Activated CD8-positive, alpha-beta memory T cell treated with anti-CD3 and anti-CD28 coated beads for 48 hours (primary cell): ENCODE results near the gene DCAF7.
A peak's percentile ranks its signal among the peaks of the same experiment; 100 is the strongest.

Experiments
- DNase-seq, 3 experiments: peaks; one replicate each; pipeline ENCODE4 v3.0.0-alpha.2; 2020; ENCODE audit warnings: low read depth in 2 of 3, low spot score in 2 of 3

Gene DCAF7

DNA sequence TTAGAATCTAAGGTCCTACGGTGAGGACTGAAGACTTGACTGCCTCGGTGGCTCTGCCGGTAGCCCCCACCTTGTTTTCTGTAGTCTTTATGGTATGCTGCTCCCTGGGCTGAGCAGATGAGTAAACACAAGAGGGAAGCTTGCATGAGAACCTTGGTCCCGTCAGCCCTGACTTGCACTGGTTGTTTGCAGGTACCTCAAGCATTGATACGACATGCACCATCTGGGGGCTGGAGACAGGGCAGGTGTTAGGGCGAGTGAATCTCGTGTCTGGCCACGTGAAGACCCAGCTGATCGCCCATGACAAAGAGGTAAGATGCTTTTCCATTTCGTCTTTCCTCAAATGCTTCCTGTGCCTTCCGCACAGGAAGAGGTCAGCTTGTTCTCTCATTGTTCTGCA, 29.4 kb downstream of the DCAF7 start:
- DNase-seq: no peak

DNA sequence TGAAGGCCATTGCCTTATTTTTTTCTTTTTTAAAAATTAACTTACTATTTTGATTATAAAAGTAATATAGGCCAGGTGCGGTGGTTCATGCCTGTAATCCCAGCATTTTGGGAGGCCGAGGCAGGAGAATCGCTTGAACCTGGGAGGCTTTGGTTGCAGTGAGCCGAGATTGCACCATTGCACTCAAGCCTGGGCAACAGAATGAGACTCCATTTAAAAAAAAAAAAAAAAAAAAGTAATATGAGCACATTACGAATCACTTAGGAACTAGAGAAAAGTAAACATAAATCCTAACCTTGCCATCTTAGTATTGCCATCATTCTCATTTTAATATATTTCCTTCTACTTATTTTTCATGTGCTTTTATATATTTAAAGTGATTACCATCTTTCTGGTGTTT, 37.5 kb downstream of the DCAF7 start:
- DNase-seq: no peak

DNA sequence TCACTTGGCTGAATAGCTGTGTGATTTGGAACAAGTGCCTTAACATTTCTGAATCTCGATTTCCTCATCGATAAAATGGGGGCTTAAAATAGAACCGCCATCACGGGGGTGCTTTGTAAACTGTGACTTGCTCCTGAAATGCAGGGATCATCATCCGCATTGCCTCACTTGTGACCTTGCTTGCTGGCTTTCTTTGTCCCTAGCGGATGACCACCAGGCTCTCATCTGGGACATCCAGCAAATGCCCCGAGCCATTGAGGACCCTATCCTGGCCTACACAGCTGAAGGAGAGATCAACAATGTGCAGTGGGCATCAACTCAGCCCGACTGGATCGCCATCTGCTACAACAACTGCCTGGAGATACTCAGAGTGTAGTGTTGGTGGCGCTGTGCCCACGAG, 38.5 kb downstream of the DCAF7 start:
- no peak for DNase-seq

DNA sequence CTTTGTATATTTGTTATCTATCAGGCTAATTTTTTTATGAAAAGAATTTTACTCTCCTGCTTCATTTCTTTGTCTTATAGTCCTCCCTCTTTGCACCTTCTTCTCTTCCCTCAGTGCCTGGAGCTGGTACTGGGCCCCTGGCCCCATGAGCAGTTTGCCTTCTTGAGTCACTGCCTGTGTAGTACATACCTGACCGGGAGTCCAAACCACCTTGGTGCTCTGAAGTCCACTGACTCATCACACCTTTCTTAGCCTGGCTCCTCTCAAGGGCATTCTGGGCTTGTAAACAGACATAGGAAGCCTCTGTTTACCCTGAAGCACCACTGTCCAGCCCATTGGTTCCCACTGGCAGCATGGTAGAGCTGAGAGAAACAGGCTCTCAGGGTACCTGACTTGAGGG, 39.4 kb downstream of the DCAF7 start:
- DNase-seq: no peak

DNA sequence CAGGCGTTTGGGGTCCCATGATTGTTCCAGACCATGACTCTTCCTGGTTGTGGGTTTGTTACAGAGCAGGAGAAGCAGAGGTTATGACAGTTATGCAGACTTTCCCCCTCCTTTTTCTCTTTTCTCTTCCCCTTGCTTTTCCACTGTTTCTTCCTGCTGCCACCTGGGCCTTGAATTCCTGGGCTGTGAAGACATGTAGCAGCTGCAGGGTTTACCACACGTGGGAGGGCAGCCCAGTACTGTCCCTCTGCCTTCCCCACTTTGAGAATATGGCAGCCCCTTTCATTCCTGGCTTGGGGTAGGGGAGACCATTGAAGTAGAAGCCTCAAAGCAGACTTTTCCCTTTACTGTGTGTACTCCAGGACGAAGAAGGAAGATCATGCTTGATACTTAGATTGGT, 42.5 kb downstream of the DCAF7 start:
- DNase-seq: no peak

DNA sequence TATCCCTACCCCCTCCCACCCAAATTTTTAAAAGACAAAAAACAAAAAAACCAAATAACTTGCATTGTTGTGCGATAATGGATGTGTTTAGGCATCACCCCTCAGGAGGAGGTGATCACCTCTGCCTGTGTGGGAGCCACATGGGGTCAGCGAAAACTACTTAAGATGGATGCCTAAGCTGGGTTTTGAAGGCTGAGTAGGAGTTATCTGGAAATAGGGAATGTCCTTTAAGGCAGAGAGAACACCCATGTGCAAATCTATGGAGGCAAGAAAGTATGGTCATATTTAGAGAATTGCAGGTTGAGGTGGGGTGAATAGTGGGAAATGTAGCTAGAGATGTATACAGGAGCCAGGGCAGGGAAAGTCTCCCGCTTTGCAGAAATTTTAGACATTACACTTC, 44.9 kb downstream of the DCAF7 start:
- no peak for DNase-seq

DNA sequence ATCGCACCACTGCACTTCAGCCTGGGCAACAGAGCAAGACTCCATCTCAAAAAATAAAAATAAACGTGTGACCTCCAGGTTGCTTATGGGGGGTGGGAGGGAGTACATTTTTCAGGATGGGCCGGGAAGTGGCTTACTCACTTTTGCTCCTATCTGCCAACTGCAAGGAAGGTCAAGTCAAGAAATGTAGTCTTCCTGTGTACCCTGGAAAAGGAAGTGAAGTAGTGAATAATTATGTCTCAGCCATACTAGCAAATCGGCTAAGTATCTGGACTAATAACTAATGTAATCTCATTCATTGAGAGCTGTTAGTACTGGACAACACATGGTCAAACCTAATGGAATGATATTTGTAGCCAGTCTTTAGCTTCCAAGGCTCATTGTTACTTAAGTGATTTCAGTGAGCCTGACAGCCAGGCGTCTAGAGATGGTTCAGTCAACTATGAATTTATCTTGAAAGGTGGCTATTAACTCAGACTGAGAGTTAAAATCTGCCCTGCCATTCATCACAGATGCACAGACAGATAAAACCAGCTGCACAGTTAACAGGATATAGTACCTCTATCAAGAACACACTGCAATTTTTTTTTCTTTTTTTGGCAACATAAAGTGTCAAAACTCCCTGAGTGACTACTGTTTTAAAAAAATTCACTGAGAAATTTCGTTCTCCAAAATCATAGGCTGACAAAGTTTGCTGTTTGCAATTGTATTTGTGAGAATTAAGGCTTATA, 46.7 kb downstream of the DCAF7 start:
- no peak for DNase-seq

DNA sequence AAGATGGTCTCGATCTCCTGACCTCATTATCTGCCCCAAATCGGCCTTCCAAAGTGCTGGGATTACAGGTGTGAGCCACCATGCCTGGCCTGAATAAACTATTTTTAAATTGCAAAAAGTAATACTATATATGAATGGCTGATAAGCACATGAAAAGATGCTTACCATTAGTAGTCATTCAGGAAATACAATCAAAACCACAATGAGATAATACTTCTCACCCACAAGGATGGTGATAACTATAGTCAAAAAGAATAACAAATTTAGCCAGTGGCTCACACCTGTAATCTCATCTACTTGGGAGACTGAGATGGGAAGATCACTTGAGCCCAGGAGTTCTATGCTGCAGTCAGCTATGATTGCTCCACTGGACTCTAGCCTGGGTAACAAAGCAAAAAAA, 48.0 kb downstream of the DCAF7 start:
- DNase-seq: no peak

DNA sequence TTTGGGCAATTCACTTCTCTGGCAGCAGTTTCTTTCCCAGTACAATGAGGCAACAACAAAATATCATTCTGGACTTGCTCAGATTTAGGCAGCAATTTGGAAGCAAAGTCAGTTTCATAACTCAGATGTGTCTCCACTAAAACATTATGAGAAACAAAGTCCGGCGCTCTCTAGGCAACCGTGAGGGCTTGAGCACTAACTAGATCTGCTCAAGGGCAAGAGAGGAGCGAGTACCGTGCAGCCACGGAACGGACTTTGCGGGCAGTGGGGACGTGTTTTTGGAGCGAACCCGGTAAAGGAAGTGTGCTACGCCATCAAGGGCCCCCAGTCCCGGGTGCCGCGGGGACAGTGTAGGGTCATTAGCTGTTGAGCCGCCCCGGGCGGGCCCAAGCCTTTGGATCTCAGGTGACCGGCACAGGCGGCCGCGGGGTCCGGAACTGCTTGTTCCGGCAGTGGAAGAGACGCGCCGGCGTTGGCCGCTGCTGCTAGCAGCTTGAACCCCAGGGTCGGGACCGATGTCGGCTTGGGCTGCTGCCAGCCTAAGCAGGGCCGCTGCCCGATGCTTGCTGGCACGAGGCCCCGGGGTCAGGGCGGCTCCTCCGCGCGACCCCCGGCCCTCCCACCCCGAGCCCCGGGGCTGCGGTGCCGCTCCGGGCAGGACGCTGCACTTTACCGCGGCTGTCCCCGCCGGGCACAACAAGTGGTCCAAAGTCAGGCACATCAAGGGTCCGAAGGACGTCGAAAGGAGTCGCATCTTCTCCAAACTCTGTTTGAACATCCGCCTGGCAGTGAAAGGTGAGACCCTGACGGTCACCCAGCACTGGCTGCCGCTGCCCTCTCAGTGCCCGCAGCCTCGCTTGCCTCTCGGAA, 50.5 kb downstream of the DCAF7 start, which contains the start of gene TACO1:
Gene TACO1, plus strand, starts transcription at position 327 of the 870 bp plus-strand sequence. Its CDS starts 189 bp downstream, at position 516.
- peak; percentile 63 to 72 (median 69) for DNase-seq

DNA sequence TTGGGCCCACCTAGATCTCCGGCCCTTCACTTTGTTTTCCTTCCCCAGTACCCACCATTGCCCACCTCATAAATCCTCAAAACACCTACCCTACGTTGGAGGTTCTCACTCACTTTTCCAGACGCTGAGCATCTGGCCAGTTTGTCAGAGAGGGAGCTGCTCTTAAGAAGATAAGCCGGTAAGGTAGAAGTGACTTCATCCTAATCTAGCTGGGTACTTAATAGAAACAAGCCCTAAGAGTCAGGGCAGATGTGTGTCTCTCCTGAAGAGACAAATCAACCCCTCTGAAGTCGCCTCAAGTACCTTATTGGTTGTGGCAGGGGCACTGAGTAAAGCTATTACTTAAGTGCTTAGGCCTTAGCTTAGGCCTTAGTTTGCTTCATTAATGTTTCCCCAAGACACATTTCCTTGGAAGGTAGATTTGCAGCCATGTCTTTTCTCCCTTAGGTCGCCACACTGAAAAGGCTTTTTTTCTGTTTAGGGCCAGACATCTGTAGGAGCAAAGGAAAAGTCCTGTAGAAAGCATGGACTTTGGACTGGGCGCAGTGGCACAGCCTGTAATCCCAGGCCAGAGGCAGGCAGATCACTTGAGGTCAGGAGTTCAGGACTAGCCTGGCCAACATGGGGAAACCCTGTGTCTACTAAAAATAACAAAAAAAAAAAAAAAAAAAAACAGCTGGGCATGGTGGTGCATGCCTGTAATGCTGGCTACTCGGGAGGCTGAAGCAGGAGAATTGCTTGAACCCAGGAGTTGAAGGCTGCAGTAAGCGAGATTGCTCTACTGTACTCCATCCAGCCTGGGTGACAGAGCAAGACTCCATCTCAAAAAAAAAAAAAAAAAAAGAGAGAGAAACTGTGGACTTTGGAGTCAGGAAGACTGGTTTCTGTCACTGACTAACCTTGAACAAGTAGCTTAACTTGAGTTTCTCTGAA, 51.4 kb downstream of the DCAF7 start:
- DNase-seq: no peak

DNA sequence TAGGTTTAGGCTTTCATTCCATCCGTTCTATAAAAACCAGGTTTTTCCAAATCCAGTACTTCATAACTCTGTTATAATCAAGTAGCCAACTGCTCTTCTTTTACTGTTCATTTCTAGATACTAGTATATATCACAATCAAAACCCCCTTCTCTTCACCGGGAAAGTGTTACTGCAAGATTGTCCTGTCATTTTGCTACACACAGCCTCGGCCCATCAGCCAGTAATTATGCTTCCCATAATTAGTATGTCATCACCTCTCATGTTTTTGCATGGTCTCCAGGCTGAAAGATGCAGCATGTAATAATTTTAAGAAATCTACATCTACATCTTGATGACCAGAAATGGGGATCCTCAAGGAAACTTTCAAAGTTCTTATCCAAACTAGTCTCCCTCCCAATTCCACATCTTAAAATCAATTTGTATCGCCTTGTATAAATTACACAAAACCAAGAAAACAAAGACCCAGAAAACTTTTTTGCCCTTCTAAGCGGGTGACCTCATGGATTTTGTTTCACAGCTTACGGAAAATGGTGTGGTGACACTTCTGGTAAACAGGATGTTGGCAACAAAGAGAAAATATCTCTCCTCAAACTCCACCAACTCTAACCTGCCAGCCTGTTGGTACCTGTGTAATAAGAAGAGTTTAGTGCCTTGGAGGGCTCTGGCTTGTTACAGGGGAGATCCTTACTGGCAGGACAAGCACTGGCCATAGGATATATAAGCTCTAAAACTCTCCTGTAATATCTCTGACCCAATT, 59.7 kb downstream of the DCAF7 start:
- DNase-seq: no peak

DNA sequence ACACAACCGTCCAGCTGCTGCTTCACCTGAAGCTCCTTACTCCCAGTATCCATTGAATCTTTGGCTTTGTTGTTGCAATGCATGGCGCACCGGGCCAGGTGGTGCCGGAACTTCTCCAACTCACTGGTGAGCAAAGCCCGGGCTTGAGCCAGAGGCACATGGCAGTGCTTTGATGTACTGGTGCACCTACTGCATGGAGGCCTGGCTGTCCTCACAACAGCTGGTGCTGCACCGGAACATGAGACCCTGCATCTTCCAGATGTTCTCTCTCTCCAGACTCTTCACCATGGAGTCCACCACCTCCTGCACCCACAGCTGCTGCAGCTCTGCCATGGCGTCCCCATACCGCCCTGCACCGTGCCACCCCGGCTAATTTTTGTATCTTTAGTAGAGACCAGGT, 60.6 kb downstream of the DCAF7 start:
- no peak for DNase-seq

DNA sequence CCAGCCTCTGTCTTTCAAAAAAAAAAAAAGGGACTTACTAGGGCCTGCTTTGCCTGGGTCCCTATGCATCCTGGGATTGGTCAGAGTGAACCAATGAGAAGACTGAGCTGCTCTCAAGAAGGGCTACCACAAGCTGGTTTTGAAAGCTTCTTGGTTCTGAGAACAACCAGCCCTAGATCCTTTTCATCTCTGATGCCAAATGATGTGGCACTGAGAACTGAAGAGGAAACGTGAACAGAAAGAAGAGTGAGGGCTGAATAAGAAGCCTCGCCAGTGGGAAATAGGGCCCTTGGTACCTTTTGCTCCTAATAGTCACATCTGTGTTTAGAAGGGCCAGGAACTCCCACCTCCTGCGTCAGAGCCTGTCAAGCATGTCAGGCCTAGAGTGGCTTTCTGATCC, 61.1 kb downstream of the DCAF7 start:
- no peak for DNase-seq

DNA sequence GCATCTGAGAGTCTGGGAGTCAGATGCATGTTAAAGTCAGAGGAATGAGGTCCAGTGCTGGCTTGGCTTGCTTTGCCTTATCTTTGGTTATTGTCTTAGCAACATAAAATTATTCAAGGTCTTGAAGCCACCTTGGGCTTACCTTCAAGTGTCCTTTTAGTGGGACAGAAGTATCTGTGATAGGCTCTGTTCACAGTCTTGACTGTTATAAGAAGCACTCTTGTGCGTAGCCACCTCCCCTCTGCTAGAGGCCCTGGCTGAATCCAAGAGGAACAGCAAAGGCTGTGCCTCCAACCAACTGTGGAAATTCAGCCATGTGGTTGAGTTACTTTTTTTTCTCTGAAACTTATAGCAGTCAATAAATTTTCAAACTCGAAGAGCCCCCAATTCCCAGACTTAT, 63.4 kb downstream of the DCAF7 start:
- DNase-seq: no peak

DNA sequence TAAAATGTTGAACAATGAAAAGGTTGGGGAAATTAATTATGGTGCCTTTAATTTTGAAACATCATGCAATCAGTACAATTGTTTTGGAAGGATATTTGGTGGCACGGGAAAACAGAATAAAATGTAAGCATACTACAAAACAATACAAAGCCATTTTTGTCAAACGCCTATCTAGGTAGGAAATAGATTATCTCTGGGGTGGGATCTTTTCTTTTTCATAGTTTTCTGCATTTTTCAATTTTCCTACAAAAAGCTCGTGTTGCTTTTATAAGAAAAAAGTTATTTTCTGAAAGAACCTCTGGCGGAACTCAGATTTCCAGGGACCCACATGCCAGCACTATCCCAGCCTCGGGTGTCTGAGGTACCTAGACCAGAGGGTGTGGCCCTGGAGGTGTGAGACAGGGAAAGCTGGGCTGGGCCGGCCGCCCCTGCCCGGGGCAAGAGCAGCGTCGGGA, 71.0 kb downstream of the DCAF7 start:
- DNase-seq: no peak

DNA sequence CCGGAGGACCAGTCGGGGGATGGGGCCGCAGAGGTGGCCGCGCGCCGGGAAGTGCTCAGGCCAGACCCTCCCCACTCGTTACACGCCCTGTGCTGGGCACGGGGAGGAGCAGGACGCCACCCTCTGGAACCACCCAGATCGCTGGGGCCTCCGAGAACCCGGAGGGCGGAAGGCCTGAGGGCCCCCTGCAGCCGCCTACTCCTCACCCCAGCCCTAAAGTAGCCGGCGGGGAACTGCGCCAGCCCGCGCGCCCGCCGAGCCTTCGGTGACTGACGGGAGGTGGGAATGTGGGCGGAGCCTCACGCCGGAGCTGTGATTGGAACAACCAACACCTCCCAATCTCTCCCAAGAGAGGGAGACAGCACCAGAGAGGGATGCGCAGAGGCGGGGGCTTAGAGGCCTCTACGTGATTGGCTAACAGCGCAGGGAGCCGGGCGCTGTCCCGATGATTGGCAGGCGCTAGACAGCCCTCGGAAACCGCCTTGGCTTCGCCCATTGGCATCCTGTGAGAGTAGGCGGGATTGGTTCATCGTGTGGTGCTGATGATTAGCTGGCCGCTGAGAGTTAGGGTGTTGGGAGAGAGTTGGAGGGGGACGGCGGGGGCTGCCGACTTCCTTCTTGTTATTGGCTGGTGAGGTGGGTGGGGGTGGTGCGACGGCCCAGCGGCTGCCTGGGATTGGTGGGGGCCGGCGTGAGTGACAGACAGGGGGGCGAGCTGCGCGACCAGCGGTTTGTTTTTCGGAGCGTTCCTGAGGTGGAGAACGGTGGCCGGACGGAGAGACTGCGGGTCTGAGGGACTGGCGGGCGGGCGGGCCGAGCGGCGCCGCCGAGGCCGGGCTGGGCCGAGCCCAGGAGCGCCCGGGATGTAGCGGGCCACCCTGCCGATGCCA, 71.7 kb downstream of the DCAF7 start, which contains the start of gene MAP3K3:
Gene MAP3K3, plus strand, starts transcription at position 734 of the 890 bp plus-strand sequence. CDS start 343 bp downstream, outside the sequence.
- peak; percentile 80 to 93 (median 84) for DNase-seq

DNA sequence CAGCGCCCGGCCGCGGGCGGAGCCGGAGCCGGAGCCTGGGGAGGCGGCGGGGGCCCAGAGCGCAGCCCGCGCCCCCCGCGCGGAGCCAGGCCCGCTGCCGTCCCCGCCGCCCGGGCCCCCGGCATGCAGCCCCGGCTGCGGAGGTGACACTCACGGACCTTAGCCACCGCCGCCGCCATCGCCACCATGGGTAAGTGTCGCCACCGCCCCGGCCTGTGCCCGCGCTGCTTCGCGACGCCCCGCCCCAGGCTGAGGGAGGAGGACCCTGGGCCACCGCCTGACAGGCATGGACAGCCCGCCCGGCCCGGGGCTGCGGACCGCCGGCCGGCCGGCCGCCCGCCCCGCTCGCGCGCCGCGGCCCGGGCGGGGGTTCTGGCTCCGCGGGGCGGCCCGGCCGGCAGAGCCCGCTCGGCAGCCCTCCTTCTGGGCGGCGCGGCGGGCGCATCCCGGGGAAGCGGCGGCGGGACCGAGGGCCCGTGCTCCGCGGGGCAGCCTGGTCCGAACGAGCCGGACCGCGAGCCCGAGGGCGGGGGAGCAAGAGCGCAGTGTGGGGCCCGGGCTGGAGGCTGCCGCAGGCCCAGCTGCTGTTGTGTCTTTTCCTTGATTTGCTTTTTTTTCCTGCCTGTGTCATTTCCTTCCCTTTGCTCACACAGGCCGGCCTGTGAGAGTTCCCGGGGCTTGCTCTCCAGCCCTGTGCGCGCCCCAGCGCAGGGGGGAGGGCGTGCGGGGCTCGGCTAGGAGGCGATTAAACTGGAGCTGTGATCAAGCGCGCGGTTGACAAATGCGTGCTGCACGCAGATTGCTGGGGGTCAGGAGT, 72.5 kb downstream of the DCAF7 start:
- DNase-seq: peak; percentile 32 to 41 (median 33)

DNA sequence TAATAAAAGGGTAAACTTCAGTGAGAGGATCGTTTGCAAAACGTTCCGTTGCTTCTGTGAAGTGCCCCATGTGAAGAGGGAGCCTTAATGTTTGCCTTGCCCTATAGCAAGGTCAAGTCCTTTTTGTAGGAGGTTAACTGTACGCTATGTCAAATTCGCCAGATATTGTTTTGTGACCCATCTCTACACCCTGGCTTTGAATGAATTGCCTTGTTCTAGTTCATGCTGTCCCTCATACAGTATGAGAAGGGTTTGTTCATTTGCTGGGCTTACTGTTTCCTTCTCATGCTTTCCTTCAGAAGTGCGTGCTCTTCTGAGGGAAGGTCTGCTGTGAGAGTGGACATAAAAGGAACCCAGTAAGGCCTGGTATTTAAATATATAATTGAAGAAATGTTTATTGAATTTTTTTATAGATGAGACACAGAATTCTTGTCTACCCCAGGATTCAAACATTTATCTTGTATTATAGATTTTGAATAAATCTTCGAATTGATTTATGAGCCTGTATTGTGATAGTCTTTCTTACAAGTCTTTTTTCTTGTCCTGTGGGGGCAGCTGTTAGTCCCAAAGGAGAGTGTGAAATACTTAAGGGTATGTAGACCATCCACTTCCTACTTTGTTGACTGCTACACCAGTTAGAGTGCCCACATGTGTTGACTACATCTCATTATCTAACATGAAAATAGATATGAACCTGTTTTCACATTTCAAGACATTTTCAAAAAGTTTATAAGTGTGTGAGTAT, 73.7 kb downstream of the DCAF7 start:
- DNase-seq: no peak
